Endothelial cell of umbilical vein (primary cell): ENCODE measurements around the gene FAM3A. TPM values are rescaled to one million over a fixed set of nuclear protein-coding genes. Genes with fewer than 3 reads are reported as not detected.

Source experiments
- BruUV-seq: library from RNA; stranded (reverse); fragments of 400-500 nt; replicated peaks from 2 replicates; lab custom pipeline; 2021; lab: Mats Ljungman, UMichigan
- CTCF ChIA-PET: fragments of 300-600, 350-600 bp; sonication (Branson Sonifier 250); formaldehyde crosslinking; loops from one replicate; lab custom pipeline; 2021; ENCODE audit warnings: antibody characterized with exemption, inconsistent platforms; lab: Charles Lee
- POLR2A ChIA-PET: fragments of 300-600, 350-600 bp; sonication (Branson Sonifier 250); formaldehyde crosslinking; loops from one replicate; lab custom pipeline; 2021; ENCODE audit warnings: antibody characterized with exemption, inconsistent platforms; lab: Charles Lee
- DNase-seq: peaks from one replicate; pipeline ENCODE4 v3.0.0-alpha.2; 2011; ENCODE audit warnings: low read depth, low spot score
- FAIRE-seq: peaks from 2 replicates; lab custom pipeline; 2011; peaks lifted over from hg19 to GRCh38; lab: Jason Lieb, UNC
- H2AFZ ChIP-seq: 2 replicates; pipeline ENCODE4 v1.6.0; 2012; ENCODE audit warnings: low read depth, low read length, control low read depth, inconsistent platforms
- H3K27ac ChIP-seq: 2 replicates; pipeline ENCODE4 v1.5.1; 2011; ENCODE audit warnings: low read depth, mild to moderate bottlenecking, control low read depth, low read length, moderate library complexity; ENCODE audit not compliant: insufficient read depth
- H3K27me3 ChIP-seq, 2 experiments: 2 replicates each; pipeline versions ENCODE4 v1.6.0 to v1.6.1; 2011; ENCODE audit warnings: low read length in 2 of 2, mixed read lengths in 1 of 2; ENCODE audit not compliant: control insufficient read depth in 2 of 2, insufficient read depth in 2 of 2
- H3K36me3 ChIP-seq, 2 experiments: 2 replicates in 1 of 2; 3 replicates in 1 of 2; pipeline ENCODE4 v1.5.1; 2011; ENCODE audit warnings: low read length in 2 of 2, mild to moderate bottlenecking in 1 of 2, moderate library complexity in 1 of 2; ENCODE audit not compliant: control insufficient read depth in 2 of 2, insufficient read depth in 2 of 2; ENCODE audit errors: extremely low read depth in 1 of 2
- H3K4me1 ChIP-seq: 3 replicates; pipeline ENCODE4 v1.5.1; 2011; ENCODE audit warnings: mild to moderate bottlenecking, low read length; ENCODE audit not compliant: control insufficient read depth, insufficient read depth; ENCODE audit errors: extremely low read depth
- H3K4me2 ChIP-seq: 2 replicates; pipeline ENCODE4 v1.6.1; 2011; ENCODE audit warnings: low read length, control low read depth, mixed read lengths; ENCODE audit not compliant: insufficient read depth
- H3K4me3 ChIP-seq, 3 experiments: fragments of 200-600 bp in 1 of 3; sonication (generic), shearing (Covaris generic) in 1 of 3; replicated peaks in 1 of 3; 2 replicates each; pipeline ENCODE4 v1.5.1; 2011 to 2016; ENCODE audit warnings: control low read depth in 3 of 3, low read length in 3 of 3, mild to moderate bottlenecking in 2 of 3, inconsistent platforms in 1 of 3, low read depth in 1 of 3, moderate library complexity in 1 of 3; ENCODE audit not compliant: insufficient read depth in 1 of 3
- H3K79me2 ChIP-seq: 2 replicates; pipeline ENCODE4 v1.6.0; 2012; ENCODE audit warnings: low read length, inconsistent platforms; ENCODE audit not compliant: control insufficient read depth, insufficient read depth
- H3K9ac ChIP-seq: replicated peaks from 2 replicates; pipeline ENCODE3; 2011; ENCODE audit warnings: low read length, control low read depth; ENCODE audit not compliant: insufficient read depth; ENCODE audit errors: extremely low read depth
- H3K9me1 ChIP-seq: replicated peaks from 3 replicates; pipeline ENCODE4 v1.6.0; 2011; ENCODE audit warnings: mild to moderate bottlenecking, low read length; ENCODE audit not compliant: control insufficient read depth, insufficient read depth; ENCODE audit errors: extremely low read depth
- H3K9me3 ChIP-seq: replicated peaks from 2 replicates; pipeline ENCODE4 v1.5.1; 2012; ENCODE audit warnings: low read length, inconsistent platforms; ENCODE audit not compliant: control insufficient read depth, insufficient read depth
- H4K20me1 ChIP-seq: replicated peaks from 2 replicates; pipeline ENCODE3; 2011; ENCODE audit warnings: mild to moderate bottlenecking, low read length; ENCODE audit not compliant: control insufficient read depth, insufficient read depth; ENCODE audit errors: extremely low read depth
- FOS ChIP-seq: IDR thresholded peaks from 2 replicates; pipeline ENCODE4 v1.6.1; 2011; ENCODE audit warnings: mild to moderate bottlenecking, low read length, moderate library complexity, borderline replicate concordance; ENCODE audit not compliant: insufficient read depth
- MYC ChIP-seq: IDR thresholded peaks from one replicate; pipeline ENCODE4 v1.6.1; 2011; ENCODE audit warnings: mild to moderate bottlenecking, low read depth, low read length
- POLR2A ChIP-seq: IDR thresholded peaks from 2 replicates; pipeline ENCODE4 v1.6.1; 2012; ENCODE audit warnings: low read depth, mild to moderate bottlenecking, control low read depth, low read length
- POLR2AphosphoS5 ChIP-seq: IDR thresholded peaks from 2 replicates; pipeline ENCODE4 v1.6.1; 2012; ENCODE audit warnings: low read depth, mild to moderate bottlenecking, control low read depth, low read length, moderate library complexity; ENCODE audit not compliant: insufficient read depth
- dilution Hi-C: fragments of 300-500 bp; cut with MboI; formaldehyde crosslinking; loops from one replicate; pipeline ENCODE4 v1.15.0; 2019; ENCODE audit warnings: low sequenced_read_pairs; ENCODE audit not compliant: extremely low pct_ligation_motif_present
- intact Hi-C: fragments of 100-400 bp; cut with micrococcal nuclease; formaldehyde crosslinking; loops from one replicate; pipeline ENCODE4 v1.10.0; 2022
- polyA plus RNA-seq, 4 experiments: library from polyadenylated mRNA; depleted of rRNA in 3 of 4; stranded (reverse) in 3 of 4; unstranded in 1 of 4; fragments of >200 nt; gene quantifications; 2 replicates each; pipeline versions ENCODE4 v1.2.1 to v1.2.3, GENCODE V29; 2011 to 2012; ENCODE audit warnings: missing spikeins in 1 of 4
- total RNA-seq: library from RNA; stranded (reverse); gene quantifications from 2 replicates; pipeline ENCODE4 v1.2.3, GENCODE V29; 2021
- TF ChIP-seq, protein P1 (sequence below), 2 donors: IDR thresholded peaks; 1 replicate in 1 of 2; 2 replicates in 1 of 2; pipeline ENCODE4 v1.5.1; 2011; ENCODE audit warnings: low read length in 2 of 2, mild to moderate bottlenecking in 2 of 2, moderate library complexity in 2 of 2, control low read depth in 1 of 2, inconsistent platforms in 1 of 2, low read depth in 1 of 2; ENCODE audit not compliant: insufficient read depth in 1 of 2; ENCODE audit errors: extremely low read depth in 1 of 2

FAM3A gene
- total and polyA plus RNA-seq, 2 donors (not counting 3 experiments of a cell fraction or from before 2014, with no cell fraction given): 32.0 to 42.9 TPM

GRCh38 chrX:154535892-154536291 lies 19.9 kb upstream of the FAM3A start:
- no peaks in the 10 kb centered on the region for H3K9me3 ChIP-seq
- no peak overlapping the region for H3K9ac ChIP-seq
- dilution Hi-C loops: no loop called here
- H3K4me2 ChIP-seq: no peak overlapping the region
- H3K27ac ChIP-seq: no peak overlapping the region
- no peak overlapping the region for H3K4me3 ChIP-seq
- H2AFZ ChIP-seq: no peak overlapping the region
- intact Hi-C loops: no loop called here
- POLR2A ChIA-PET: no interaction called here
- DNase-seq (no peak), FAIRE-seq (no peak)
- no peaks in the 10 kb centered on the region for H3K9me1 ChIP-seq
- no peaks in the 10 kb centered on the region for H4K20me1 ChIP-seq
- BruUV-seq: no TSS peak
- TF ChIP-seq MYC (no peak), POLR2A (no peak), POLR2AphosphoS5 (no peak), FOS (no peak)
- no peaks in the 10 kb centered on the region for H3K4me1 ChIP-seq
- CTCF ChIA-PET: no interaction called here
- peaks cover 5 to 17% of the 10 kb centered on the region in 2 experiments for H3K36me3 ChIP-seq
- peaks cover 11% of the 10 kb centered on the region for H3K79me2 ChIP-seq
- H3K27me3 ChIP-seq: no peaks in the 10 kb centered on the region

DNA sequence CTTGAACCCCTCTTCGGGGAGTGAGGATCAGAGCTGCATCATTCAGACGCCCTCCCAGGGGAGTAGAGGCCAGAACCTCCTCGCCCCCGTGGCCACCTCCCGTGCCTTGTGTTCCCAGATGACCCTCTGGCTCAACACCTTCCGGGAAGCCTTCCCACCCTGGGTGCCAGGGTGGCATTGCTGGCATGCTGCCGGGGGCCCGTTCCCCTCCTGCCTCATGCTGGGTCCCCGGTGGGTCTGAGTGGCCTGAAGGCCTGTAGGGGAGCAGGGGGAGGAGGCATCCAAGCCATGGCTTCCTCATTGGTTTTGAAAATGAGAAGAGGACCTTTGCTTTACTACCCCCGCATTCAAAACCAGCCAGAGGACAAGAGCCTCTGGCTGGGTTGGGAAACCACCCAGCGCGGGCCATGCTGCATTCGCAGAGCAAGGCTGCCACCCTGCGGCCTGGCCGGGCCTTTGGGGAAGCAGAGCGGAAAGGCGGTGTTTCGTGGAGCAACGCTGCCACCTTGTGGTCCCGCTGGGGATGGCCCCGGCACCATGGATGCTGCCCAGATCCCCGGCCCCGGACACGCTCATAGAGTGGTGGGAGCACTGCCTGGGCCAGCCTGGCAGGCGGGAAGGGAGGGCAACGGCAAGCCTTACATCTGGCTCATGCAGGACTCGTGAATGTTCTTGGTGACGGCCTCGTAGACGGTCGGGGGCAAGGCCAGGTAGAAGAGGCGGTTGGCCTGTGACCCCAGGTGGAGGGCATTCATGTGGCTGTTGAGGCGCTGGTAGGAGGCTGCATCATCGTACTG lies 18.7 kb upstream of the FAM3A start:
- Histone ChIP-seq H3K4me2 (no peak overlapping the region), H3K27me3 (no peaks in the 10 kb centered on the region), H3K27ac (no peak overlapping the region), H3K4me1 (no peaks in the 10 kb centered on the region), H3K9ac (no peak overlapping the region), H4K20me1 (no peaks in the 10 kb centered on the region), H3K79me2 (peaks cover 10% of the 10 kb centered on the region), H3K9me3 (no peaks in the 10 kb centered on the region), H2AFZ (no peak overlapping the region), H3K36me3 (peaks cover 5 to 17% of the 10 kb centered on the region in 2 experiments), H3K9me1 (no peaks in the 10 kb centered on the region), H3K4me3 (no peak overlapping the region)
- dilution Hi-C loops (no loop called here), intact Hi-C loops (loop anchor here (1.0 kb wide), 1 partner anchor 161 kb away; no protein-coding TSS in a partner anchor)
- FAIRE-seq (peak; percentile 99), DNase-seq (peak; percentile 63)
- TF ChIP-seq POLR2AphosphoS5: peak; percentile 47
- no peak for TF ChIP-seq POLR2A
- TF ChIP-seq, protein P1, sequence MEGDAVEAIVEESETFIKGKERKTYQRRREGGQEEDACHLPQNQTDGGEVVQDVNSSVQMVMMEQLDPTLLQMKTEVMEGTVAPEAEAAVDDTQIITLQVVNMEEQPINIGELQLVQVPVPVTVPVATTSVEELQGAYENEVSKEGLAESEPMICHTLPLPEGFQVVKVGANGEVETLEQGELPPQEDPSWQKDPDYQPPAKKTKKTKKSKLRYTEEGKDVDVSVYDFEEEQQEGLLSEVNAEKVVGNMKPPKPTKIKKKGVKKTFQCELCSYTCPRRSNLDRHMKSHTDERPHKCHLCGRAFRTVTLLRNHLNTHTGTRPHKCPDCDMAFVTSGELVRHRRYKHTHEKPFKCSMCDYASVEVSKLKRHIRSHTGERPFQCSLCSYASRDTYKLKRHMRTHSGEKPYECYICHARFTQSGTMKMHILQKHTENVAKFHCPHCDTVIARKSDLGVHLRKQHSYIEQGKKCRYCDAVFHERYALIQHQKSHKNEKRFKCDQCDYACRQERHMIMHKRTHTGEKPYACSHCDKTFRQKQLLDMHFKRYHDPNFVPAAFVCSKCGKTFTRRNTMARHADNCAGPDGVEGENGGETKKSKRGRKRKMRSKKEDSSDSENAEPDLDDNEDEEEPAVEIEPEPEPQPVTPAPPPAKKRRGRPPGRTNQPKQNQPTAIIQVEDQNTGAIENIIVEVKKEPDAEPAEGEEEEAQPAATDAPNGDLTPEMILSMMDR (IDR thresholded peaks at IDR 0.05; ENCODE audit: extremely low read depth in 1 of 2, insufficient read depth in 1 of 2, low read depth in 1 of 2, low read length in 2 of 2): peak; percentile 92 to 94
- ChIA-PET POLR2A (no interaction called here), CTCF (interaction anchor here (4.2 kb wide), 1 partner anchor 161 kb away, joined by 24 read pairs; the partner anchor contains the start of gene FLNA)
- BruUV-seq: no TSS peak
